OCI-LY3 (cell line): ENCODE results near the gene ANKRD44.

Experiments used
- EZH2phosphoT487 ChIP-seq: fragments of 200-600 bp; shearing (Covaris generic); IDR thresholded peaks from 2 replicates; pipeline ENCODE4 v1.6.1; 2018; ENCODE audit warnings: antibody characterized with exemption, mixed run types, low read depth
- TF ChIP-seq, protein P1 (sequence below): fragments of 200-600, 300-600 bp; sonication (generic); IDR thresholded peaks from 2 replicates; pipeline ENCODE4 v1.5.1; 2014; ENCODE audit warnings: antibody characterized with exemption, low read length, low read depth

DNA sequence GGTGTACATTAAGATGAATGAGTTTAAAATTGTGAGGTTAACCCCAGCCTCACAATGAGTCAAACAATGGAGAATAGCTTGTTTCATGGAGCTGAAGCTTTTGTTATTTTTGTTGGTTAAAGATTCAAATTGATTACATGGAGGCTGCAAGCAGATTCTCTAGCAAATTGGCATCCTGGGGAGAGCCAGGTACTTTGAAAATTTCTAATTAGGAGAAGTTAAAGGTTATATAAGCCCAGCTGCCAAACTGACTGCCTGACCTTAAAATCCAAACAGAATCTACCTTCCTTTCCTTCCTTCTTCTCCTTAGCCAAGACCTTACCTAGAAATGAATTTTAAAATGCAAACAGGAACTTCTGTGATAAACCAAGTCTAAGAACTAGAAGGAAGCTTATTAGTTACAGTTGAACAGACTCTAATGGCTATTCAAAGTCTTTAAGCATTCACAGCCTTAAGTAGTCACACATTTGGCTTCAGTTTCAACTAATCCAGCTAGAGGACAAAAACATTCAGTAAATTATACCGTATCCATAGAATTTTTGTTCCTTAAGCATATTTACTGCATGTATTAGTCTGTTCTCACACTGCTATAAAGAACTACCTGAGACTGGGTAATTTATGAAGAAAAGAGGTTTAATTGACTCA lies 352.6 kb downstream of the ANKRD44 start:
- no peak for TF ChIP-seq EZH2phosphoT487
- TF ChIP-seq, protein P1, sequence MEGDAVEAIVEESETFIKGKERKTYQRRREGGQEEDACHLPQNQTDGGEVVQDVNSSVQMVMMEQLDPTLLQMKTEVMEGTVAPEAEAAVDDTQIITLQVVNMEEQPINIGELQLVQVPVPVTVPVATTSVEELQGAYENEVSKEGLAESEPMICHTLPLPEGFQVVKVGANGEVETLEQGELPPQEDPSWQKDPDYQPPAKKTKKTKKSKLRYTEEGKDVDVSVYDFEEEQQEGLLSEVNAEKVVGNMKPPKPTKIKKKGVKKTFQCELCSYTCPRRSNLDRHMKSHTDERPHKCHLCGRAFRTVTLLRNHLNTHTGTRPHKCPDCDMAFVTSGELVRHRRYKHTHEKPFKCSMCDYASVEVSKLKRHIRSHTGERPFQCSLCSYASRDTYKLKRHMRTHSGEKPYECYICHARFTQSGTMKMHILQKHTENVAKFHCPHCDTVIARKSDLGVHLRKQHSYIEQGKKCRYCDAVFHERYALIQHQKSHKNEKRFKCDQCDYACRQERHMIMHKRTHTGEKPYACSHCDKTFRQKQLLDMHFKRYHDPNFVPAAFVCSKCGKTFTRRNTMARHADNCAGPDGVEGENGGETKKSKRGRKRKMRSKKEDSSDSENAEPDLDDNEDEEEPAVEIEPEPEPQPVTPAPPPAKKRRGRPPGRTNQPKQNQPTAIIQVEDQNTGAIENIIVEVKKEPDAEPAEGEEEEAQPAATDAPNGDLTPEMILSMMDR, result no peak
